IPS-18c (cell line): ENCODE data around the gene UGT1A9.
"Not testable (repeated sequence)": the region's sequence is repeated elsewhere in the genome, so short reads cannot be mapped to it uniquely, and the experiment has no call there.

Experiments used
- H3K4me3 ChIP-seq: 2 replicates; pipeline ENCODE4 v1.7.0; 2013; ENCODE audit warnings: low read depth, mild to moderate bottlenecking, low read length, moderate library complexity; ENCODE audit not compliant: insufficient read depth
- H3K9me3 ChIP-seq: one replicate; pipeline ENCODE4 v1.6.1; 2013; ENCODE audit warnings: mild to moderate bottlenecking, low read length, moderate library complexity; ENCODE audit not compliant: control insufficient read depth, insufficient read depth

Gene UGT1A9

GRCh38 chr2:233743464-233744259 lies 72.0 kb downstream of the UGT1A9 start:
- Histone ChIP-seq H3K9me3 (peaks cover 2% of the 10 kb centered on the region), H3K4me3 (no peak overlapping the region)

GRCh38 chr2:233745073-233745755 lies 73.5 kb downstream of the UGT1A9 start:
- Histone ChIP-seq H3K9me3 (peaks cover 2% of the 10 kb centered on the region), H3K4me3 (no peak overlapping the region)

GRCh38 chr2:233745838-233746237 lies 74.1 kb downstream of the UGT1A9 start:
- not testable (repeated sequence) for H3K4me3 ChIP-seq, H3K9me3 ChIP-seq

GRCh38 chr2:233746475-233747282 lies 75.0 kb downstream of the UGT1A9 start:
- peaks cover 6% of the 10 kb centered on the region for H3K9me3 ChIP-seq
- H3K4me3 ChIP-seq = no peak overlapping the region

- Histone ChIP-seq H3K9me3 (peaks cover 4% of the 10 kb centered on the region), H3K4me3 (no peak overlapping the region)
Observed at GRCh38 chr2:233747283-233747544, 75.5 kb downstream of the UGT1A9 start.

- not testable (repeated sequence) for H3K4me3 ChIP-seq, H3K9me3 ChIP-seq
Observed at GRCh38 chr2:233750689-233751088, 79.0 kb downstream of the UGT1A9 start.

GRCh38 chr2:233751212-233752009 lies 79.7 kb downstream of the UGT1A9 start:
- not testable (repeated sequence) for H3K9me3 ChIP-seq, H3K4me3 ChIP-seq

GRCh38 chr2:233754872-233755611 lies 83.3 kb downstream of the UGT1A9 start:
- H3K4me3 ChIP-seq = no peak overlapping the region
- peaks cover 4% of the 10 kb centered on the region for H3K9me3 ChIP-seq

GRCh38 chr2:233756429-233757081 lies 84.9 kb downstream of the UGT1A9 start:
- Histone ChIP-seq H3K4me3 (no peak overlapping the region), H3K9me3 (no peaks in the 10 kb centered on the region)

GRCh38 chr2:233758141-233758540 lies 86.4 kb downstream of the UGT1A9 start:
- H3K4me3 ChIP-seq = no peak overlapping the region
- H3K9me3 ChIP-seq = no peaks in the 10 kb centered on the region

GRCh38 chr2:233758849-233759248 lies 87.2 kb downstream of the UGT1A9 start:
- Histone ChIP-seq H3K9me3 (no peaks in the 10 kb centered on the region), H3K4me3 (no peak overlapping the region)

- Histone ChIP-seq H3K9me3 (no peaks in the 10 kb centered on the region), H3K4me3 (no peak within 1 kb of the TSS)
Observed at GRCh38 chr2:233760043-233760442, 88.3 kb downstream of the UGT1A9 start, which contains the start of gene UGT1A1. Gene UGT1A1 (plus strand): TSS chr2:233760270. CDS start chr2:233760288, 18 bp downstream.

GRCh38 chr2:233761040-233761769 lies 89.5 kb downstream of the UGT1A9 start:
- no peaks in the 10 kb centered on the region for H3K9me3 ChIP-seq
- H3K4me3 ChIP-seq = no peak overlapping the region

- H3K4me3 ChIP-seq = no peak overlapping the region
- no peaks in the 10 kb centered on the region for H3K9me3 ChIP-seq
Observed at GRCh38 chr2:233764264-233764663, 92.6 kb downstream of the UGT1A9 start.

- no peaks in the 10 kb centered on the region for H3K9me3 ChIP-seq
- no peak overlapping the region for H3K4me3 ChIP-seq
Observed at GRCh38 chr2:233764761-233765160, 93.1 kb downstream of the UGT1A9 start.

GRCh38 chr2:233766416-233766815 lies 94.7 kb downstream of the UGT1A9 start:
- Histone ChIP-seq H3K4me3 (no peak overlapping the region), H3K9me3 (no peaks in the 10 kb centered on the region)
